Esophagus squamous epithelium (tissue), 5 donors: ENCODE results near the gene PLEKHA5. TPM values are rescaled to one million over a fixed set of nuclear protein-coding genes. Genes with fewer than 3 reads are reported as not detected.

Source experiments
- DNase-seq: peaks from one replicate; lab custom pipeline; 2025; lab: John Stamatoyannopoulos, UW
- H3K27ac ChIP-seq, 4 donors: fragments of 200-600 bp; sonication (generic); one replicate each; pipeline ENCODE4 v1.5.1; 2016 to 2019; ENCODE audit warnings: mild to moderate bottlenecking in 1 of 4
- H3K27me3 ChIP-seq, 4 donors: fragments of 200-600 bp; sonication (generic); 1 replicate in 3 of 4; 2 replicates in 1 of 4; pipeline versions ENCODE4 v1.5.1 to v1.6.0; 2017 to 2021; ENCODE audit warnings: antibody characterized with exemption in 1 of 4
- H3K36me3 ChIP-seq, 3 donors: fragments of 200-600 bp; sonication (generic); one replicate each; pipeline ENCODE4 v1.5.1; 2016 to 2019
- H3K4me1 ChIP-seq, 3 donors: fragments of 200-600 bp; sonication (generic); one replicate each; pipeline ENCODE4 v1.5.1; 2017 to 2019
- H3K4me3 ChIP-seq, 4 donors: fragments of 200-600 bp; sonication (generic); 1 replicate in 3 of 4; 2 replicates in 1 of 4; pipeline ENCODE4 v1.5.1; 2016 to 2019; ENCODE audit warnings: mild to moderate bottlenecking in 2 of 4, moderate library complexity in 1 of 4
- H3K9me3 ChIP-seq, 3 donors: fragments of 200-600 bp; sonication (generic); one replicate each; pipeline ENCODE4 v1.5.1; 2016 to 2019
- CTCF ChIP-seq, 6 experiments: fragments of 450-650 bp in 4 of 6; fragments of 200-600 bp in 2 of 6; sonication (generic) in 2 of 6; IDR thresholded peaks; one replicate each; pipeline ENCODE4 v1.5.1; 2016 to 2019; ENCODE audit warnings: antibody characterized with exemption in 6 of 6, mild to moderate bottlenecking in 4 of 6, moderate library complexity in 4 of 6
- POLR2A ChIP-seq, 4 donors: fragments of 450-650 bp; IDR thresholded peaks; one replicate each; pipeline ENCODE4 v1.6.1; 2017; ENCODE audit warnings: antibody characterized with exemption in 4 of 4, mild to moderate bottlenecking in 4 of 4, moderate library complexity in 3 of 4
- WGBS, 2 donors: methylation state at CpG; one replicate each; pipeline ENCODE4 v1.1.5; 2018; 5-methylcytosine and 5-hydroxymethylcytosine counted together
- intact Hi-C: fragments of 100-400 bp; cut with DNase I; formaldehyde crosslinking; loops from one replicate; pipeline ENCODE4 v1.15.0; 2022
- total RNA-seq, 4 donors: library from RNA; depleted of rRNA; stranded (reverse); fragments of >200 nt; gene quantifications; one replicate each; pipeline ENCODE4 v1.1.0, GENCODE V29; 2016
- donor health status: DM: yes; HTN: yes; CAD: no.

PLEKHA5 gene
- total RNA-seq, 4 donors from 2014 or later: 16.1 to 43.7 (median 29.3) TPM

GRCh38 chr12:19203013-19203412, 73.5 kb downstream of the PLEKHA5 start:
- Histone ChIP-seq H3K27ac (no peak overlapping the region), H3K4me1 (peaks cover 0 to 34% (median 0%) of the 10 kb centered on the region in 3 donors), H3K27me3 (no peaks in the 10 kb centered on the region), H3K9me3 (no peaks in the 10 kb centered on the region), H3K4me3 (no peak overlapping the region), H3K36me3 (peaks cover 0 to 4% (median 0%) of the 10 kb centered on the region in 3 donors)
- no peak for TF ChIP-seq CTCF (IDR thresholded peaks at IDR 0.05)
- no peak for TF ChIP-seq POLR2A (IDR thresholded peaks at IDR 0.05)
- WGBS, 2 donors: 69 to 87% methylated on average over 1 of the region's 1 CpG
- intact Hi-C loops: no loop called here
- DNase-seq: no peak

- H3K4me3 ChIP-seq: no peak overlapping the region
- DNase-seq: no peak
- H3K27me3 ChIP-seq: no peaks in the 10 kb centered on the region
- no peaks in the 10 kb centered on the region for H3K9me3 ChIP-seq
- peaks cover 0 to 28% (median 0%) of the 10 kb centered on the region in 3 donors for H3K4me1 ChIP-seq
- 86 to 87% methylated on average over 6 of the region's 6 CpGs for WGBS, 2 donors
- TF ChIP-seq POLR2A (IDR thresholded peaks at IDR 0.05) (no peak), CTCF (IDR thresholded peaks at IDR 0.05) (no peak)
- peaks cover 0 to 4% (median 0%) of the 10 kb centered on the region in 3 donors for H3K36me3 ChIP-seq
- no peak overlapping the region for H3K27ac ChIP-seq
- intact Hi-C loops: no loop called here
Measured at GRCh38 chr12:19203539-19204506, 74.3 kb downstream of the PLEKHA5 start.

- Histone ChIP-seq H3K27ac (no peak overlapping the region), H3K27me3 (no peaks in the 10 kb centered on the region), H3K9me3 (no peaks in the 10 kb centered on the region), H3K4me1 (peaks cover 0 to 28% (median 0%) of the 10 kb centered on the region in 3 donors), H3K4me3 (no peak overlapping the region), H3K36me3 (peaks cover 0 to 4% (median 0%) of the 10 kb centered on the region in 3 donors)
- 68 to 73% methylated on average over 4 of the region's 4 CpGs for WGBS, 2 donors
- no peak for DNase-seq
- intact Hi-C loops: no loop called here
- TF ChIP-seq CTCF (IDR thresholded peaks at IDR 0.05): no peak
- TF ChIP-seq POLR2A (IDR thresholded peaks at IDR 0.05): no peak
Measured at GRCh38 chr12:19205120-19205519, 75.6 kb downstream of the PLEKHA5 start.

- Histone ChIP-seq H3K4me1 (peaks cover 0 to 28% (median 0%) of the 10 kb centered on the region in 3 donors), H3K9me3 (no peaks in the 10 kb centered on the region), H3K27me3 (no peaks in the 10 kb centered on the region), H3K27ac (no peak overlapping the region), H3K4me3 (no peak overlapping the region), H3K36me3 (peaks cover 0 to 4% (median 0%) of the 10 kb centered on the region in 3 donors)
- TF ChIP-seq CTCF (IDR thresholded peaks at IDR 0.05): no peak
- no peak for TF ChIP-seq POLR2A (IDR thresholded peaks at IDR 0.05)
- intact Hi-C loops: no loop called here
- DNase-seq: no peak
- WGBS, 2 donors: 87 to 89% methylated on average over 4 of the region's 4 CpGs
Measured at GRCh38 chr12:19206493-19207077, 77.1 kb downstream of the PLEKHA5 start.

GRCh38 chr12:19208456-19208855, 78.9 kb downstream of the PLEKHA5 start:
- H3K4me1 ChIP-seq: peaks cover 0 to 16% (median 0%) of the 10 kb centered on the region in 3 donors
- H3K4me3 ChIP-seq: no peak overlapping the region
- peaks cover 0 to 4% (median 0%) of the 10 kb centered on the region in 3 donors for H3K36me3 ChIP-seq
- TF ChIP-seq CTCF (IDR thresholded peaks at IDR 0.05) (no peak), POLR2A (IDR thresholded peaks at IDR 0.05) (no peak)
- no peaks in the 10 kb centered on the region for H3K27me3 ChIP-seq
- whole genome bisulfite sequencing, 2 donors: 24 to 29% methylated on average over 2 of the region's 2 CpGs
- intact Hi-C loops: no loop called here
- DNase-seq: no peak
- H3K9me3 ChIP-seq: no peaks in the 10 kb centered on the region
- no peak overlapping the region for H3K27ac ChIP-seq
